Measurements from ENCODE around the gene STK4. TPM values are rescaled to one million over a fixed set of nuclear protein-coding genes. Genes with fewer than 3 reads are reported as not detected.
A peak's percentile ranks its signal among the peaks of the same experiment; 100 is the strongest.
"Not testable (repeated sequence)": the region's sequence is repeated elsewhere in the genome, so short reads cannot be mapped to it uniquely, and the experiment has no call there.

STK4 gene
- total RNA-seq, 1 experiment from 2014 or later: 60.9 TPM

GRCh38 chr20:45011108-45011526 is 44.8 kb downstream of the STK4 start:
- Histone ChIP-seq H4K20me1 (ENCODE audit: insufficient read depth) (no peaks in the 10 kb centered on the region), H3K4me1 (replicated peaks; ENCODE audit: insufficient read depth) (peaks cover 46% of the 10 kb centered on the region), H3K4me3 (no peak overlapping the region), H3K4me2 (no peak overlapping the region), H2AFZ (no peak overlapping the region), H3K9me3 (ENCODE audit: insufficient read depth, low read depth) (no peaks in the 10 kb centered on the region), H3K79me2 (ENCODE audit: low read depth) (no peaks in the 10 kb centered on the region), H3K36me3 (ENCODE audit: low read depth) (0 out of 2 replicates have a peak, but pooled peaks cover 6% of the 10 kb centered on the region), H3F3A (ENCODE audit: insufficient read depth, low read depth) (peaks cover 38% of the 10 kb centered on the region), H3K27me3 (ENCODE audit: insufficient read depth, low read depth) (no peaks in the 10 kb centered on the region), H3K9me2 (ENCODE audit: insufficient read depth) (no peaks in the 10 kb centered on the region), H3K27ac (no peak overlapping the region)
- intact Hi-C loops (cut with micrococcal nuclease; ENCODE audit: unreplicated experiment): loop anchor here (1.0 kb wide), 6 partner anchors 33 to 760 kb away; no protein-coding TSS in a partner anchor
- DNase-seq: peak; percentile 43 to 58
- POLR2A ChIA-PET (ENCODE audit: unreplicated experiment): no interaction called here
- TF ChIP-seq CTCF (conservative IDR thresholded peaks at IDR 0.05): peak; percentile 94
- no peak for TF ChIP-seq EZH2 (IDR thresholded peaks at IDR 0.05; ENCODE audit: low read depth)
- BruUV-seq (replicated peaks): no TSS peak
- CTCF ChIA-PET: interaction anchor here (0.6 to 4.4 kb wide), 7 partner anchors 32 to 301 kb away, joined by 3 to 34 read pairs (median 5); partner anchors contain the start of gene PABPC1L

- TF ChIP-seq EZH2 (IDR thresholded peaks at IDR 0.05; ENCODE audit: low read depth): no peak
- no peak for TF ChIP-seq CTCF (conservative IDR thresholded peaks at IDR 0.05)
- H3K9me2 ChIP-seq (ENCODE audit: insufficient read depth): no peaks in the 10 kb centered on the region
- H3K27me3 ChIP-seq (ENCODE audit: insufficient read depth, low read depth): no peaks in the 10 kb centered on the region
- CTCF ChIA-PET: interaction anchor here (0.6 to 4.4 kb wide), 10 partner anchors 26 to 1799 kb away, joined by 4 to 34 read pairs (median 12); no protein-coding TSS in a partner anchor
- peaks cover 19% of the 10 kb centered on the region for H3K36me3 ChIP-seq (ENCODE audit: low read depth)
- no peaks in the 10 kb centered on the region for H4K20me1 ChIP-seq (ENCODE audit: insufficient read depth)
- 0 out of 2 replicates have a peak, but pooled peaks cover 3% of the 10 kb centered on the region for H3K79me2 ChIP-seq (ENCODE audit: low read depth)
- no peak overlapping the region for H3K4me3 ChIP-seq
- peak; percentile 76 to 82 for DNase-seq
- intact Hi-C loops (cut with micrococcal nuclease; ENCODE audit: unreplicated experiment): loop anchor here (2.0 kb wide), 1 partner anchor 54 kb away; no protein-coding TSS in a partner anchor
- POLR2A ChIA-PET (ENCODE audit: unreplicated experiment): interaction anchor here (0.5 to 1.0 kb wide), 7 partner anchors 28 to 571 kb away, joined by 3 to 22 read pairs (median 10); no protein-coding TSS in a partner anchor
- H3K9me3 ChIP-seq (ENCODE audit: insufficient read depth, low read depth): no peaks in the 10 kb centered on the region
- no peak overlapping the region for H3K4me2 ChIP-seq
- H2AFZ ChIP-seq: no peak overlapping the region
- peaks cover 46% of the 10 kb centered on the region for H3K4me1 ChIP-seq (replicated peaks; ENCODE audit: insufficient read depth)
- peaks cover 38% of the 10 kb centered on the region for H3F3A ChIP-seq (ENCODE audit: insufficient read depth, low read depth)
- peak overlapping the region; percentile 87 for H3K27ac ChIP-seq
- no TSS peak for BruUV-seq (replicated peaks)
Observed at GRCh38 chr20:45012682-45013302, 46.5 kb downstream of the STK4 start.

- not testable (repeated sequence) for H3K79me2 ChIP-seq (ENCODE audit: low read depth); H3K27me3 ChIP-seq (ENCODE audit: insufficient read depth, low read depth); H3K4me2 ChIP-seq; H4K20me1 ChIP-seq (ENCODE audit: insufficient read depth); H3K9me3 ChIP-seq (ENCODE audit: insufficient read depth, low read depth); H2AFZ ChIP-seq; H3K9me2 ChIP-seq (ENCODE audit: insufficient read depth); H3K4me3 ChIP-seq; DNase-seq
- POLR2A ChIA-PET (ENCODE audit: unreplicated experiment): interaction anchor here (0.6 kb wide), 1 partner anchor 330 kb away, joined by 3 read pairs; no protein-coding TSS in a partner anchor
- CTCF ChIA-PET: interaction anchor here (4.4 kb wide), 1 partner anchor 29 kb away, joined by 27 read pairs; no protein-coding TSS in a partner anchor
- Histone ChIP-seq H3K4me1 (replicated peaks; ENCODE audit: insufficient read depth) (peaks cover 46% of the 10 kb centered on the region), H3K36me3 (ENCODE audit: low read depth) (peaks cover 19% of the 10 kb centered on the region), H3K27ac (peak overlapping the region; percentile 87), H3F3A (ENCODE audit: insufficient read depth, low read depth) (peaks cover 38% of the 10 kb centered on the region)
- TSS peak; percentile 61 for BruUV-seq (replicated peaks)
- intact Hi-C loops (cut with micrococcal nuclease; ENCODE audit: unreplicated experiment): loop anchor here (1.0 kb wide), 1 partner anchor 27 kb away; no protein-coding TSS in a partner anchor
Observed at GRCh38 chr20:45014131-45014530, 47.8 kb downstream of the STK4 start.
